ENCODE results near the gene CIROP. TPM values are rescaled to one million over a fixed set of nuclear protein-coding genes. Genes with fewer than 3 reads are reported as not detected.
A peak's percentile ranks its signal among the peaks of the same experiment; 100 is the strongest.

The CIROP gene
- total RNA-seq, 1 experiment from 2014 or later: not detected

- Mint-ChIP-seq H3K4me3 (ENCODE audit: unreplicated experiment) (no peak overlapping the region), H3K36me3 (ENCODE audit: insufficient read depth, unreplicated experiment) (peaks cover 87% of the 10 kb centered on the region), H3K9me3 (ENCODE audit: unreplicated experiment) (no peaks in the 10 kb centered on the region), H3K4me1 (ENCODE audit: low read depth, unreplicated experiment) (peaks cover 21% of the 10 kb centered on the region), H3K27me3 (ENCODE audit: insufficient read depth, unreplicated experiment) (no peaks in the 10 kb centered on the region), H3K27ac (ENCODE audit: unreplicated experiment) (no peak overlapping the region)
- H3K9me3 ChIP-seq: no peaks in the 10 kb centered on the region
- POLR2A ChIA-PET: interaction anchor here (0.5 to 1.6 kb wide), 2 partner anchors 17 to 1220 kb away, joined by 3 to 13 read pairs; partner anchors contain the start of genes ACIN1 and C14orf119
- CTCF ChIA-PET: interaction anchor here (0.9 to 4.5 kb wide), 11 partner anchors 8 to 109 kb away, joined by 3 to 49 read pairs (median 4); partner anchors contain the start of genes ACIN1 and C14orf119
- peaks cover 4% of the 10 kb centered on the region for H3K36me3 ChIP-seq (ENCODE audit: control insufficient read depth, insufficient read depth, low read length)
- BruUV-seq (replicated peaks): no TSS peak
- TF ChIP-seq, protein P1, sequence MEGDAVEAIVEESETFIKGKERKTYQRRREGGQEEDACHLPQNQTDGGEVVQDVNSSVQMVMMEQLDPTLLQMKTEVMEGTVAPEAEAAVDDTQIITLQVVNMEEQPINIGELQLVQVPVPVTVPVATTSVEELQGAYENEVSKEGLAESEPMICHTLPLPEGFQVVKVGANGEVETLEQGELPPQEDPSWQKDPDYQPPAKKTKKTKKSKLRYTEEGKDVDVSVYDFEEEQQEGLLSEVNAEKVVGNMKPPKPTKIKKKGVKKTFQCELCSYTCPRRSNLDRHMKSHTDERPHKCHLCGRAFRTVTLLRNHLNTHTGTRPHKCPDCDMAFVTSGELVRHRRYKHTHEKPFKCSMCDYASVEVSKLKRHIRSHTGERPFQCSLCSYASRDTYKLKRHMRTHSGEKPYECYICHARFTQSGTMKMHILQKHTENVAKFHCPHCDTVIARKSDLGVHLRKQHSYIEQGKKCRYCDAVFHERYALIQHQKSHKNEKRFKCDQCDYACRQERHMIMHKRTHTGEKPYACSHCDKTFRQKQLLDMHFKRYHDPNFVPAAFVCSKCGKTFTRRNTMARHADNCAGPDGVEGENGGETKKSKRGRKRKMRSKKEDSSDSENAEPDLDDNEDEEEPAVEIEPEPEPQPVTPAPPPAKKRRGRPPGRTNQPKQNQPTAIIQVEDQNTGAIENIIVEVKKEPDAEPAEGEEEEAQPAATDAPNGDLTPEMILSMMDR (IDR thresholded peaks at IDR 0.05; ENCODE audit: insufficient read depth in 1 of 2, low read depth in 1 of 2, low read length in 1 of 2, severe bottlenecking in 1 of 2, unreplicated experiment in 1 of 2): no peak
- peaks cover 52% of the 10 kb centered on the region for H3K4me1 ChIP-seq
- intact Hi-C loops (cut with micrococcal nuclease; ENCODE audit: unreplicated experiment): loop anchor here (1.0 to 2.0 kb wide), 2 partner anchors 17 to 31 kb away; partner anchors contain the start of genes ACIN1 and C14orf119
- no peak for DNase-seq
- H3K27me3 ChIP-seq (replicated peaks; ENCODE audit: control insufficient read depth, insufficient read depth, low read length): no peaks in the 10 kb centered on the region
- H3K4me3 ChIP-seq (ENCODE audit: low read depth, low read length): no peak overlapping the region
Observed at GRCh38 chr14:23077962-23078361, 26.8 kb downstream of the CIROP start.

GRCh38 chr14:23076785-23077408 is 27.9 kb downstream of the CIROP start:
- Histone ChIP-seq H3K9me3 (no peaks in the 10 kb centered on the region), H3K4me3 (ENCODE audit: low read depth, low read length) (no peak overlapping the region), H3K27me3 (replicated peaks; ENCODE audit: control insufficient read depth, insufficient read depth, low read length) (no peaks in the 10 kb centered on the region), H3K4me1 (peaks cover 58% of the 10 kb centered on the region), H3K36me3 (ENCODE audit: control insufficient read depth, insufficient read depth, low read length) (peaks cover 4% of the 10 kb centered on the region)
- no TSS peak for BruUV-seq (replicated peaks)
- TF ChIP-seq, protein P1 (IDR thresholded peaks at IDR 0.05; ENCODE audit: insufficient read depth in 1 of 2, low read depth in 1 of 2, low read length in 1 of 2, severe bottlenecking in 1 of 2, unreplicated experiment in 1 of 2): peak; percentile 50 to 60
- DNase-seq: peak in 1 of 2 experiments; percentile 55
- Mint-ChIP-seq H3K27ac (ENCODE audit: unreplicated experiment) (no peak overlapping the region), H3K4me3 (ENCODE audit: unreplicated experiment) (no peak overlapping the region), H3K27me3 (ENCODE audit: insufficient read depth, unreplicated experiment) (no peaks in the 10 kb centered on the region), H3K36me3 (ENCODE audit: insufficient read depth, unreplicated experiment) (peaks cover 93% of the 10 kb centered on the region), H3K4me1 (ENCODE audit: low read depth, unreplicated experiment) (peaks cover 29% of the 10 kb centered on the region), H3K9me3 (ENCODE audit: unreplicated experiment) (no peaks in the 10 kb centered on the region)
- ChIA-PET POLR2A (interaction anchor here (1.5 kb wide), 1 partner anchor 18 kb away, joined by 8 read pairs; the partner anchor contains the start of genes ACIN1 and C14orf119), CTCF (interaction anchor here (0.6 to 4.5 kb wide), 9 partner anchors 8 to 1017 kb away, joined by 3 to 49 read pairs (median 6); partner anchors contain the start of genes ACIN1 and C14orf119)
- intact Hi-C loops (cut with micrococcal nuclease; ENCODE audit: unreplicated experiment): loop anchor here (2.0 kb wide), 1 partner anchor 32 kb away; no protein-coding TSS in a partner anchor

DNA sequence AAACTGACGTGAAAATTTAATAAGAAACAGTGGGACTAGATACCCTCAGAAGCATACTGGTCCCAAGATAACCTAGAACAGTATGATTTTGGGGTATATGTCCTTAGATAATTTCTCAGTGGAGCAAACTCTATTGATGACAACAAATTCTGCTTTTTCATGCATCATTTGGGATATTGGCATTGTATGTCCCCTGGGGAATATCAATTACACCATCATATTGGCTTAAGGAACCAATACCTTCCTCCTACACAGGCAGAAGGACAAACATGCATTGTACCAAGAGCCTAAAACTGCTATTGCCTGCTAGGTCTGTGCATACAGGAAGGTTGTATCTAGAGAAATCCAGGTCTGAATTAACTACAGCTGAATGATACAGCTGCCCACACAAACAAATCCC is 29.9 kb downstream of the CIROP start:
- Histone ChIP-seq H3K4me1 (peaks cover 54% of the 10 kb centered on the region), H3K4me3 (ENCODE audit: low read depth, low read length) (no peak overlapping the region), H3K9me3 (no peaks in the 10 kb centered on the region), H3K36me3 (ENCODE audit: control insufficient read depth, insufficient read depth, low read length) (peaks cover 4% of the 10 kb centered on the region), H3K27me3 (replicated peaks; ENCODE audit: control insufficient read depth, insufficient read depth, low read length) (no peaks in the 10 kb centered on the region)
- intact Hi-C loops (cut with micrococcal nuclease; ENCODE audit: unreplicated experiment): no loop called here
- Mint-ChIP-seq H3K27ac (ENCODE audit: unreplicated experiment) (no peak overlapping the region), H3K27me3 (ENCODE audit: insufficient read depth, unreplicated experiment) (no peaks in the 10 kb centered on the region), H3K9me3 (ENCODE audit: unreplicated experiment) (no peaks in the 10 kb centered on the region), H3K4me3 (ENCODE audit: unreplicated experiment) (no peak overlapping the region), H3K4me1 (ENCODE audit: low read depth, unreplicated experiment) (peaks cover 36% of the 10 kb centered on the region), H3K36me3 (ENCODE audit: insufficient read depth, unreplicated experiment) (peaks cover 93% of the 10 kb centered on the region)
- ChIA-PET CTCF (interaction anchor here (0.7 kb wide), 2 partner anchors 13 to 20 kb away, joined by 3 read pairs; partner anchors contain the start of gene ACIN1), POLR2A (interaction anchor here (0.6 to 1.0 kb wide), 2 partner anchors 13 to 20 kb away, joined by 3 read pairs; partner anchors contain the start of genes ACIN1 and C14orf119)
- DNase-seq: no peak
- BruUV-seq (replicated peaks): no TSS peak
- TF ChIP-seq, protein P1 (IDR thresholded peaks at IDR 0.05; ENCODE audit: insufficient read depth in 1 of 2, low read depth in 1 of 2, low read length in 1 of 2, severe bottlenecking in 1 of 2, unreplicated experiment in 1 of 2): no peak
